ENCODE results near the gene CCDC187.

The CCDC187 gene

GRCh38 chr9:136280535-136281315 lies 23.2 kb downstream of the CCDC187 start:
- Histone ChIP-seq H3K9me3 (ENCODE audit: control insufficient read depth, insufficient read depth, low read depth, low read length) (0 out of 2 replicates have a peak, but pooled peaks cover 6% of the 10 kb centered on the region), H3K9ac (ENCODE audit: low read length) (no peak overlapping the region), H3K36me3 (ENCODE audit: control insufficient read depth, insufficient read depth, low read length) (no peaks in the 10 kb centered on the region), H3K27ac (ENCODE audit: low read depth, low read length) (no peak overlapping the region), H3K4me1 (ENCODE audit: control insufficient read depth, insufficient read depth, low read length) (peaks cover 6% of the 10 kb centered on the region), H3K27me3 (ENCODE audit: control insufficient read depth, insufficient read depth, low read length) (no peaks in the 10 kb centered on the region), H3K4me3 (ENCODE audit: low read depth, low read length) (no peak overlapping the region)

- H3K9ac ChIP-seq (ENCODE audit: low read length) = no peak overlapping the region
- 0 out of 2 replicates have a peak, but pooled peaks cover 6% of the 10 kb centered on the region for H3K9me3 ChIP-seq (ENCODE audit: control insufficient read depth, insufficient read depth, low read depth, low read length)
- no peaks in the 10 kb centered on the region for H3K27me3 ChIP-seq (ENCODE audit: control insufficient read depth, insufficient read depth, low read length)
- peaks cover 8% of the 10 kb centered on the region for H3K4me1 ChIP-seq (ENCODE audit: control insufficient read depth, insufficient read depth, low read length)
- no peak overlapping the region for H3K27ac ChIP-seq (ENCODE audit: low read depth, low read length)
- H3K4me3 ChIP-seq (ENCODE audit: low read depth, low read length) = no peak overlapping the region
- no peaks in the 10 kb centered on the region for H3K36me3 ChIP-seq (ENCODE audit: control insufficient read depth, insufficient read depth, low read length)
Measured at GRCh38 chr9:136279471-136279870, 24.4 kb downstream of the CCDC187 start.

- peaks cover 8% of the 10 kb centered on the region for H3K4me1 ChIP-seq (ENCODE audit: control insufficient read depth, insufficient read depth, low read length)
- no peak overlapping the region for H3K9ac ChIP-seq (ENCODE audit: low read length)
- no peak overlapping the region for H3K4me3 ChIP-seq (ENCODE audit: low read depth, low read length)
- no peaks in the 10 kb centered on the region for H3K27me3 ChIP-seq (ENCODE audit: control insufficient read depth, insufficient read depth, low read length)
- H3K27ac ChIP-seq (ENCODE audit: low read depth, low read length) = no peak overlapping the region
- no peaks in the 10 kb centered on the region for H3K36me3 ChIP-seq (ENCODE audit: control insufficient read depth, insufficient read depth, low read length)
- 0 out of 2 replicates have a peak, but pooled peaks cover 6% of the 10 kb centered on the region for H3K9me3 ChIP-seq (ENCODE audit: control insufficient read depth, insufficient read depth, low read depth, low read length)
Measured at GRCh38 chr9:136278894-136279293, 25.0 kb downstream of the CCDC187 start.

GRCh38 chr9:136278221-136278620 lies 25.7 kb downstream of the CCDC187 start:
- no peaks in the 10 kb centered on the region for H3K36me3 ChIP-seq (ENCODE audit: control insufficient read depth, insufficient read depth, low read length)
- no peak overlapping the region for H3K9ac ChIP-seq (ENCODE audit: low read length)
- peaks cover 4% of the 10 kb centered on the region; the same call in 1 of the 2 replicates for H3K4me1 ChIP-seq (ENCODE audit: control insufficient read depth, insufficient read depth, low read length)
- H3K27ac ChIP-seq (ENCODE audit: low read depth, low read length) = no peak overlapping the region
- H3K9me3 ChIP-seq (ENCODE audit: control insufficient read depth, insufficient read depth, low read depth, low read length) = 0 out of 2 replicates have a peak, but pooled peaks cover 6% of the 10 kb centered on the region
- H3K27me3 ChIP-seq (ENCODE audit: control insufficient read depth, insufficient read depth, low read length) = no peaks in the 10 kb centered on the region
- H3K4me3 ChIP-seq (ENCODE audit: low read depth, low read length) = no peak overlapping the region

GRCh38 chr9:136277746-136278145 lies 26.1 kb downstream of the CCDC187 start:
- no peak overlapping the region for H3K27ac ChIP-seq (ENCODE audit: low read depth, low read length)
- H3K4me1 ChIP-seq (ENCODE audit: control insufficient read depth, insufficient read depth, low read length) = peaks cover 4% of the 10 kb centered on the region; the same call in 1 of the 2 replicates
- no peaks in the 10 kb centered on the region for H3K27me3 ChIP-seq (ENCODE audit: control insufficient read depth, insufficient read depth, low read length)
- no peak overlapping the region for H3K4me3 ChIP-seq (ENCODE audit: low read depth, low read length)
- H3K9ac ChIP-seq (ENCODE audit: low read length) = no peak overlapping the region
- H3K36me3 ChIP-seq (ENCODE audit: control insufficient read depth, insufficient read depth, low read length) = no peaks in the 10 kb centered on the region
- 0 out of 2 replicates have a peak, but pooled peaks cover 6% of the 10 kb centered on the region for H3K9me3 ChIP-seq (ENCODE audit: control insufficient read depth, insufficient read depth, low read depth, low read length)

GRCh38 chr9:136276716-136277115 lies 27.2 kb downstream of the CCDC187 start:
- Histone ChIP-seq H3K27me3 (ENCODE audit: control insufficient read depth, insufficient read depth, low read length) (no peaks in the 10 kb centered on the region), H3K9ac (ENCODE audit: low read length) (no peak overlapping the region), H3K4me1 (ENCODE audit: control insufficient read depth, insufficient read depth, low read length) (peaks cover 4% of the 10 kb centered on the region; the same call in 1 of the 2 replicates), H3K9me3 (ENCODE audit: control insufficient read depth, insufficient read depth, low read depth, low read length) (0 out of 2 replicates have a peak, but pooled peaks cover 6% of the 10 kb centered on the region), H3K36me3 (ENCODE audit: control insufficient read depth, insufficient read depth, low read length) (no peaks in the 10 kb centered on the region), H3K4me3 (ENCODE audit: low read depth, low read length) (no peak overlapping the region), H3K27ac (ENCODE audit: low read depth, low read length) (no peak overlapping the region)

- Histone ChIP-seq H3K27me3 (ENCODE audit: control insufficient read depth, insufficient read depth, low read length) (no peaks in the 10 kb centered on the region), H3K9ac (ENCODE audit: low read length) (no peak overlapping the region), H3K9me3 (ENCODE audit: control insufficient read depth, insufficient read depth, low read depth, low read length) (0 out of 2 replicates have a peak, but pooled peaks cover 6% of the 10 kb centered on the region)
Measured at GRCh38 chr9:136275655-136276429, 28.1 kb downstream of the CCDC187 start.

GRCh38 chr9:136274786-136275654 lies 28.9 kb downstream of the CCDC187 start:
- H3K27me3 ChIP-seq (ENCODE audit: control insufficient read depth, insufficient read depth, low read length) = no peaks in the 10 kb centered on the region
- no peaks in the 10 kb centered on the region for H3K36me3 ChIP-seq (ENCODE audit: control insufficient read depth, insufficient read depth, low read length)
- H3K9ac ChIP-seq (ENCODE audit: low read length) = no peak overlapping the region

More at GRCh38 chr9:136275655-136276429, 28.1 kb downstream of the CCDC187 start:
- Histone ChIP-seq H3K27ac (ENCODE audit: low read depth, low read length) (no peak overlapping the region), H3K4me1 (ENCODE audit: control insufficient read depth, insufficient read depth, low read length) (peaks cover 4% of the 10 kb centered on the region; the same call in 1 of the 2 replicates), H3K4me3 (ENCODE audit: low read depth, low read length) (no peak overlapping the region), H3K36me3 (ENCODE audit: control insufficient read depth, insufficient read depth, low read length) (no peaks in the 10 kb centered on the region)

GRCh38 chr9:136273921-136274785 lies 29.7 kb downstream of the CCDC187 start:
- H3K27me3 ChIP-seq (ENCODE audit: control insufficient read depth, insufficient read depth, low read length) = no peaks in the 10 kb centered on the region
- H3K9ac ChIP-seq (ENCODE audit: low read length) = no peak overlapping the region
- H3K36me3 ChIP-seq (ENCODE audit: control insufficient read depth, insufficient read depth, low read length) = no peaks in the 10 kb centered on the region
- H3K9me3 ChIP-seq (ENCODE audit: control insufficient read depth, insufficient read depth, low read depth, low read length) = no peaks in the 10 kb centered on the region
- no peak overlapping the region for H3K27ac ChIP-seq (ENCODE audit: low read depth, low read length)
- peaks cover 4% of the 10 kb centered on the region; the same call in 1 of the 2 replicates for H3K4me1 ChIP-seq (ENCODE audit: control insufficient read depth, insufficient read depth, low read length)
- H3K4me3 ChIP-seq (ENCODE audit: low read depth, low read length) = no peak overlapping the region

More at GRCh38 chr9:136274786-136275654, 28.9 kb downstream of the CCDC187 start:
- H3K27ac ChIP-seq (ENCODE audit: low read depth, low read length) = no peak overlapping the region
- H3K4me3 ChIP-seq (ENCODE audit: low read depth, low read length) = no peak overlapping the region
- H3K9me3 ChIP-seq (ENCODE audit: control insufficient read depth, insufficient read depth, low read depth, low read length) = 0 out of 2 replicates have a peak, but pooled peaks cover 4% of the 10 kb centered on the region
- H3K4me1 ChIP-seq (ENCODE audit: control insufficient read depth, insufficient read depth, low read length) = peaks cover 4% of the 10 kb centered on the region; the same call in 1 of the 2 replicates
